WTC11 (cell line): Measurements from ENCODE around the gene ZNF804A. TPM values are rescaled to one million over a fixed set of nuclear protein-coding genes. Genes with fewer than 3 reads are reported as not detected.

Experiments used
- ATAC-seq: fragments of 200-7000 bp; cut with Tn5 transposase; 2 replicates; pipeline ENCODE4 v1.10.0; 2021; ENCODE audit warnings: mild to moderate bottlenecking, moderate library complexity
- CTCF ChIA-PET: fragments of 300-600 bp; sonication (Branson Sonifier 250); formaldehyde crosslinking; loops from one replicate; lab custom pipeline; 2021; ENCODE audit warnings: antibody characterized with exemption; lab: Charles Lee
- POLR2A ChIA-PET: fragments of 350-600 bp; sonication (Branson Sonifier 250); formaldehyde crosslinking; loops from one replicate; lab custom pipeline; 2021; ENCODE audit warnings: antibody characterized with exemption; lab: Charles Lee
- DNase-seq: peaks from one replicate; pipeline ENCODE4 v3.0.0; 2021; ENCODE audit warnings: low spot score
- H3K27ac Mint-ChIP-seq: 2 replicates; pipeline ENCODE4 v1.8.0; 2021; ENCODE audit warnings: mixed read lengths
- H3K27me3 Mint-ChIP-seq: 2 replicates; pipeline ENCODE4 v1.8.0; 2021; ENCODE audit warnings: low read depth, mild to moderate bottlenecking, moderate library complexity, mixed read lengths
- H3K36me3 Mint-ChIP-seq: 2 replicates; pipeline ENCODE4 v1.8.0; 2021; ENCODE audit warnings: mixed read lengths
- H3K4me1 Mint-ChIP-seq: 2 replicates; pipeline ENCODE4 v1.8.0; 2022; ENCODE audit warnings: mixed read lengths
- H3K4me3 Mint-ChIP-seq: 2 replicates; pipeline ENCODE4 v1.8.0; 2021; ENCODE audit warnings: mild to moderate bottlenecking, moderate library complexity, mixed read lengths
- H3K9me3 Mint-ChIP-seq: 2 replicates; pipeline ENCODE4 v1.8.0; 2021; ENCODE audit warnings: mixed read lengths
- ATF1 ChIP-seq: sonication (generic); formaldehyde crosslinking; IDR thresholded peaks from 2 replicates; pipeline ENCODE4 v1.8.1; 2023; ENCODE audit warnings: mild to moderate bottlenecking, moderate library complexity, missing genetic modification reagents
- ATF6 ChIP-seq: sonication (generic); formaldehyde crosslinking; IDR thresholded peaks from 2 replicates; pipeline ENCODE4 v1.8.1; 2023; ENCODE audit warnings: mild to moderate bottlenecking, missing genetic modification reagents
- CDX4 ChIP-seq: fragments of 250-450 bp; sonication (Bioruptor Pico); IDR thresholded peaks from 2 replicates; pipeline ENCODE4 v1.9.0; 2021; ENCODE audit warnings: moderate library complexity, mild to moderate bottlenecking, inconsistent platforms, borderline replicate concordance
- ELF4 ChIP-seq: sonication (generic); formaldehyde crosslinking; IDR thresholded peaks from 2 replicates; pipeline ENCODE4 v1.8.1; 2022; ENCODE audit warnings: low read depth, mild to moderate bottlenecking, moderate library complexity, missing genetic modification reagents
- GRHL2 ChIP-seq: fragments of 250-450 bp; sonication (Bioruptor Pico); IDR thresholded peaks from 2 replicates; pipeline ENCODE4 v1.8.0; 2022; ENCODE audit warnings: mild to moderate bottlenecking, moderate library complexity; ENCODE audit not compliant: insufficient replicate concordance, severe bottlenecking
- GTF2I ChIP-seq: fragments of 250-450 bp; sonication (Bioruptor Pico); conservative IDR thresholded peaks from 2 replicates; pipeline ENCODE4 v1.4.0; 2021; ENCODE audit warnings: mild to moderate bottlenecking
- MXD4 ChIP-seq: fragments of 250-450 bp; sonication (Bioruptor Pico); IDR thresholded peaks from 2 replicates; pipeline ENCODE4 v1.8.0; 2021; ENCODE audit warnings: mild to moderate bottlenecking, moderate library complexity, borderline replicate concordance
- NR1H2 ChIP-seq: sonication (generic); formaldehyde crosslinking; IDR thresholded peaks from 2 replicates; pipeline ENCODE4 v1.9.0; 2021; ENCODE audit warnings: mild to moderate bottlenecking, moderate library complexity, missing genetic modification reagents
- NR3C1 ChIP-seq: sonication (generic); formaldehyde crosslinking; conservative IDR thresholded peaks from 2 replicates; pipeline ENCODE4 v1.8.1; 2023; ENCODE audit warnings: low read depth, mild to moderate bottlenecking, missing genetic modification reagents
- PRDM15 ChIP-seq: sonication (generic); formaldehyde crosslinking; IDR thresholded peaks from 2 replicates; pipeline ENCODE4 v1.8.0; 2022; ENCODE audit warnings: missing genetic modification reagents
- PREB ChIP-seq: sonication (generic); formaldehyde crosslinking; IDR thresholded peaks from 2 replicates; pipeline ENCODE4 v1.8.1; 2022; ENCODE audit warnings: mild to moderate bottlenecking, missing genetic modification reagents, moderate library complexity, borderline replicate concordance
- SP1 ChIP-seq: sonication (generic); formaldehyde crosslinking; conservative IDR thresholded peaks from 2 replicates; pipeline ENCODE4 v1.8.1; 2022; ENCODE audit warnings: missing genetic modification reagents
- STAT6 ChIP-seq: sonication (generic); formaldehyde crosslinking; conservative IDR thresholded peaks from 2 replicates; pipeline ENCODE4 v1.8.1; 2023; ENCODE audit warnings: mild to moderate bottlenecking, low read depth, missing genetic modification reagents, moderate library complexity
- TEAD1 ChIP-seq: sonication (generic); formaldehyde crosslinking; IDR thresholded peaks from 2 replicates; pipeline ENCODE4 v1.8.0; 2022; ENCODE audit warnings: mild to moderate bottlenecking, missing genetic modification reagents
- TP53 ChIP-seq: sonication (generic); formaldehyde crosslinking; IDR thresholded peaks from 2 replicates; pipeline ENCODE4 v1.8.1; 2023; ENCODE audit warnings: mild to moderate bottlenecking, missing genetic modification reagents
- ZNF121 ChIP-seq: sonication (generic); formaldehyde crosslinking; IDR thresholded peaks from 2 replicates; pipeline ENCODE4 v1.8.0; 2023; ENCODE audit warnings: missing genetic modification reagents
- ZNF232 ChIP-seq: sonication (generic); formaldehyde crosslinking; IDR thresholded peaks from 2 replicates; pipeline ENCODE4 v1.8.0; 2022; ENCODE audit warnings: mild to moderate bottlenecking, missing genetic modification reagents
- ZNF532 ChIP-seq: fragments of 250-450 bp; sonication (Bioruptor Pico); IDR thresholded peaks from 2 replicates; pipeline ENCODE4 v1.9.0; 2021; ENCODE audit warnings: mild to moderate bottlenecking, borderline replicate concordance
- ZNF671 ChIP-seq: fragments of 250-450 bp; sonication (Bioruptor Pico); IDR thresholded peaks from 2 replicates; pipeline ENCODE4 v1.8.0; 2021; ENCODE audit warnings: mild to moderate bottlenecking
- total RNA-seq: library from RNA; stranded (reverse); gene quantifications from 3 replicates; pipeline ENCODE4 v1.2.3, GENCODE V29; 2021

The ZNF804A gene
- total RNA-seq, 1 experiment from 2014 or later: not detected

- POLR2A ChIA-PET: no interaction called here
- ATAC-seq (no peak), DNase-seq (no peak)
- peaks cover 54% of the 10 kb centered on the region for H3K27me3 Mint-ChIP-seq
- TF ChIP-seq ZNF121 (no peak), PRDM15 (no peak), GRHL2 (no peak), CDX4 (CRISPR knock-in tag) (no peak), ATF1 (CRISPR knock-in tag) (no peak), TP53 (no peak), PREB (CRISPR knock-in tag) (no peak), ZNF671 (CRISPR knock-in tag) (no peak), NR1H2 (no peak), GTF2I (CRISPR knock-in tag) (no peak), NR3C1 (CRISPR knock-in tag) (no peak), ELF4 (CRISPR knock-in tag) (no peak), ZNF532 (CRISPR knock-in tag) (no peak)
- H3K4me3 Mint-ChIP-seq: peak overlapping the region; percentile 72
- peaks cover 14% of the 10 kb centered on the region for H3K4me1 Mint-ChIP-seq
- H3K36me3 Mint-ChIP-seq: no peaks in the 10 kb centered on the region; the same call in 1 of the 2 replicates
- H3K9me3 Mint-ChIP-seq: no peaks in the 10 kb centered on the region
- no peak overlapping the region for H3K27ac Mint-ChIP-seq
- CTCF ChIA-PET: no interaction called here
Measured at GRCh38 chr2:184598002-184598315, 370 bp upstream of the ZNF804A start.

GRCh38 chr2:184599054-184599871 is 934 bp downstream of the ZNF804A start:
- H3K4me3 Mint-ChIP-seq: peak overlapping the region; percentile 76
- TF ChIP-seq ZNF232 (CRISPR knock-in tag) (no peak), STAT6 (CRISPR knock-in tag) (no peak), TP53 (no peak), ATF6 (CRISPR knock-in tag) (no peak), GRHL2 (no peak), MXD4 (CRISPR knock-in tag) (no peak), TEAD1 (CRISPR knock-in tag) (no peak), SP1 (CRISPR knock-in tag) (no peak)
- H3K4me1 Mint-ChIP-seq: peaks cover 14% of the 10 kb centered on the region
- no peaks in the 10 kb centered on the region; the same call in 1 of the 2 replicates for H3K36me3 Mint-ChIP-seq
- no peak overlapping the region for H3K27ac Mint-ChIP-seq
- peaks cover 54% of the 10 kb centered on the region for H3K27me3 Mint-ChIP-seq
- CTCF ChIA-PET: interaction anchor here (0.6 kb wide), 1 partner anchor 1140 kb away, joined by 3 read pairs; no protein-coding TSS in a partner anchor
- POLR2A ChIA-PET: interaction anchor here (0.8 kb wide), 1 partner anchor 14 kb away, joined by 3 read pairs; no protein-coding TSS in a partner anchor
- ATAC-seq (no peak), DNase-seq (no peak)
- no peaks in the 10 kb centered on the region for H3K9me3 Mint-ChIP-seq
